ENCODE results near the gene CACHD1.

- TF ChIP-seq POLR2AphosphoS5 (IDR thresholded peaks at IDR 0.05; ENCODE audit: low read depth, low read length) = no peak
- no peak for TF ChIP-seq CTCF (IDR thresholded peaks at IDR 0.05)
- no peak for TF ChIP-seq REST (IDR thresholded peaks at IDR 0.05; ENCODE audit: insufficient read depth in 1 of 2, low read depth in 2 of 2, low read length in 1 of 2)
- TF ChIP-seq TCF7L2 (IDR thresholded peaks at IDR 0.05; ENCODE audit: low read depth, low read length) = no peak
These were observed 80.6 kb downstream of the CACHD1 start for GRCh38 chr1:64550510-64550909.
